Measurements from ENCODE around the gene DAAM1.

Gene DAAM1

DNA sequence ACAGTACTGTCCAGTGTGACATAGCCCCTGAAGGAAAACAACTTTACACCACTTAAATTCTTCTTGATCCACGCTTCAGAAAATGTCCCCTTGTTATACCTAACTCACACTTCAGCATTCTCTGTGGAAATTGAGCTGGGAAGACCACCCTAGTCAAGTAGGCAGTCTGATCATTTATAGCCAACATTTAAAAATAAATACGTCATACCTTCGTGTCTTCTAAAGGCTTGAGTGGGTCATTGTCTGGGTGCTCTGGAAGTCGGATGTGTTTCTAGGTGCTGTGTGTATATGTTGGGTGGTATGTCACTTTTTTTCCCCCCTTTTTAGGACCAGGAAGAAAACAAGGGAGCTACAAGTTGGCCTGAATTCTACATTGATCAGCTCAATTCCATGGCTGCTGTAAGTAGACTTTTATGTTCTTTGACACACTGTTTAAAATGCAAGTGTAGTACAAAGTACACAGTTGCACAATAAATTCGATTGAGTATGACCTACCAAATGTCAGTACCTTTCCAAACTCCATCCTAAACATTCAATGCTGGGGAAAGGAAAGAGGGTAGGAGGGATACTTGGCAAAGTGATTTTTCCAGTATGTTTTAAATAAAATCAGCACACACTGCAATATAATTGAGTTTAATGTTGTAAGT, 126.6 kb downstream of the DAAM1 start:
- POLR2A ChIA-PET: no interaction called here

GRCh38 chr14:59316151-59316830, 127.8 kb downstream of the DAAM1 start:
- Histone ChIP-seq H3K4me3 (ENCODE audit: control insufficient read depth in 1 of 7, extremely low read depth in 1 of 7, insufficient read depth in 4 of 7, low read depth in 2 of 7, low read length in 6 of 7) (no peak overlapping the region), H3K27me3 (replicated peaks in 2 of 5; ENCODE audit: control insufficient read depth in 4 of 5, insufficient read depth in 5 of 5, low read length in 4 of 5) (no peaks in the 10 kb centered on the region), H3K4me1 (ENCODE audit: control extremely low read depth in 1 of 4, control insufficient read depth in 4 of 4, insufficient read depth in 4 of 4, low read length in 3 of 4) (peaks cover 10 to 25% (median 13%) of the 10 kb centered on the region in 4 experiments), H3K9me3 (ENCODE audit: control extremely low read depth in 1 of 5, control insufficient read depth in 4 of 5, insufficient read depth in 2 of 5, low read depth in 1 of 5, low read length in 4 of 5) (no peaks in the 10 kb centered on the region), H3K36me3 (ENCODE audit: control insufficient read depth in 4 of 4, insufficient read depth in 4 of 4, low read length in 3 of 4) (no peaks in the 10 kb centered on the region), H3K27ac (ENCODE audit: insufficient read depth in 1 of 2, low read depth in 1 of 2, low read length in 2 of 2, poor library complexity in 1 of 2, severe bottlenecking in 2 of 2) (no peak overlapping the region)
- no CpG with 5 or more reads among the region's 1 CpG for WGBS (ENCODE audit: insufficient coverage)
- POLR2A ChIA-PET: no interaction called here
- DNase-seq: peak; percentile 16 to 67 (median 56)
- CTCF ChIA-PET: interaction anchor here (1.2 to 1.4 kb wide), 2 partner anchors 10 to 14 kb away, joined by 3 to 4 read pairs; no protein-coding TSS in a partner anchor

More for the DNA sequence above, 126.6 kb downstream of the DAAM1 start:
- H3K9me3 ChIP-seq (ENCODE audit: control extremely low read depth in 1 of 5, control insufficient read depth in 4 of 5, insufficient read depth in 2 of 5, low read depth in 1 of 5, low read length in 4 of 5): no peaks in the 10 kb centered on the region
- H3K36me3 ChIP-seq (ENCODE audit: control insufficient read depth in 4 of 4, insufficient read depth in 4 of 4, low read length in 3 of 4): no peaks in the 10 kb centered on the region
- CTCF ChIA-PET: interaction anchor here (1.3 to 1.4 kb wide), 2 partner anchors 9 to 22 kb away, joined by 3 to 4 read pairs; no protein-coding TSS in a partner anchor
- DNase-seq: no peak
- WGBS (ENCODE audit: insufficient coverage): 89% methylated on average over 1 of the region's 5 CpGs
- H3K4me1 ChIP-seq (ENCODE audit: control extremely low read depth in 1 of 4, control insufficient read depth in 4 of 4, insufficient read depth in 4 of 4, low read length in 3 of 4): peaks cover 6 to 22% (median 9%) of the 10 kb centered on the region in 4 experiments
- no peak overlapping the region for H3K27ac ChIP-seq (ENCODE audit: insufficient read depth in 1 of 2, low read depth in 1 of 2, low read length in 2 of 2, poor library complexity in 1 of 2, severe bottlenecking in 2 of 2)
- no peak overlapping the region for H3K4me3 ChIP-seq (ENCODE audit: control insufficient read depth in 1 of 7, extremely low read depth in 1 of 7, insufficient read depth in 4 of 7, low read depth in 2 of 7, low read length in 6 of 7)
- no peaks in the 10 kb centered on the region for H3K27me3 ChIP-seq (replicated peaks in 2 of 5; ENCODE audit: control insufficient read depth in 4 of 5, insufficient read depth in 5 of 5, low read length in 4 of 5)

GRCh38 chr14:59317346-59317745, 128.9 kb downstream of the DAAM1 start:
- H3K27me3 ChIP-seq (replicated peaks in 2 of 5; ENCODE audit: control insufficient read depth in 4 of 5, insufficient read depth in 5 of 5, low read length in 4 of 5): no peaks in the 10 kb centered on the region
- CTCF ChIA-PET: interaction anchor here (1.2 kb wide), 1 partner anchor 16 kb away, joined by 3 read pairs; no protein-coding TSS in a partner anchor
- no peaks in the 10 kb centered on the region for H3K36me3 ChIP-seq (ENCODE audit: control insufficient read depth in 4 of 4, insufficient read depth in 4 of 4, low read length in 3 of 4)
- H3K27ac ChIP-seq (ENCODE audit: insufficient read depth in 1 of 2, low read depth in 1 of 2, low read length in 2 of 2, poor library complexity in 1 of 2, severe bottlenecking in 2 of 2): no peak overlapping the region
- no peak overlapping the region for H3K4me3 ChIP-seq (ENCODE audit: control insufficient read depth in 1 of 7, extremely low read depth in 1 of 7, insufficient read depth in 4 of 7, low read depth in 2 of 7, low read length in 6 of 7)
- 100% methylated on average over 1 of the region's 2 CpGs for WGBS (ENCODE audit: insufficient coverage)
- no peaks in the 10 kb centered on the region for H3K9me3 ChIP-seq (ENCODE audit: control extremely low read depth in 1 of 5, control insufficient read depth in 4 of 5, insufficient read depth in 2 of 5, low read depth in 1 of 5, low read length in 4 of 5)
- POLR2A ChIA-PET: no interaction called here
- no peak for DNase-seq
- H3K4me1 ChIP-seq (ENCODE audit: control extremely low read depth in 1 of 4, control insufficient read depth in 4 of 4, insufficient read depth in 4 of 4, low read length in 3 of 4): peaks cover 12 to 28% (median 15%) of the 10 kb centered on the region in 4 experiments

GRCh38 chr14:59317798-59318505, 129.5 kb downstream of the DAAM1 start:
- Histone ChIP-seq H3K36me3 (ENCODE audit: control insufficient read depth in 4 of 4, insufficient read depth in 4 of 4, low read length in 3 of 4) (peaks cover 0 to 3% (median 0%) of the 10 kb centered on the region in 4 experiments), H3K27me3 (replicated peaks in 2 of 5; ENCODE audit: control insufficient read depth in 4 of 5, insufficient read depth in 5 of 5, low read length in 4 of 5) (no peaks in the 10 kb centered on the region), H3K4me3 (ENCODE audit: control insufficient read depth in 1 of 7, extremely low read depth in 1 of 7, insufficient read depth in 4 of 7, low read depth in 2 of 7, low read length in 6 of 7) (no peak overlapping the region), H3K27ac (ENCODE audit: insufficient read depth in 1 of 2, low read depth in 1 of 2, low read length in 2 of 2, poor library complexity in 1 of 2, severe bottlenecking in 2 of 2) (no peak overlapping the region), H3K9me3 (ENCODE audit: control extremely low read depth in 1 of 5, control insufficient read depth in 4 of 5, insufficient read depth in 2 of 5, low read depth in 1 of 5, low read length in 4 of 5) (no peaks in the 10 kb centered on the region), H3K4me1 (ENCODE audit: control extremely low read depth in 1 of 4, control insufficient read depth in 4 of 4, insufficient read depth in 4 of 4, low read length in 3 of 4) (peaks cover 12 to 28% (median 15%) of the 10 kb centered on the region in 4 experiments)
- ChIA-PET POLR2A (no interaction called here), CTCF (interaction anchor here (1.0 kb wide), 1 partner anchor 21 kb away, joined by 3 read pairs; no protein-coding TSS in a partner anchor)
- no peak for DNase-seq
- 98% methylated on average over 4 of the region's 5 CpGs for WGBS (ENCODE audit: insufficient coverage)

DNA sequence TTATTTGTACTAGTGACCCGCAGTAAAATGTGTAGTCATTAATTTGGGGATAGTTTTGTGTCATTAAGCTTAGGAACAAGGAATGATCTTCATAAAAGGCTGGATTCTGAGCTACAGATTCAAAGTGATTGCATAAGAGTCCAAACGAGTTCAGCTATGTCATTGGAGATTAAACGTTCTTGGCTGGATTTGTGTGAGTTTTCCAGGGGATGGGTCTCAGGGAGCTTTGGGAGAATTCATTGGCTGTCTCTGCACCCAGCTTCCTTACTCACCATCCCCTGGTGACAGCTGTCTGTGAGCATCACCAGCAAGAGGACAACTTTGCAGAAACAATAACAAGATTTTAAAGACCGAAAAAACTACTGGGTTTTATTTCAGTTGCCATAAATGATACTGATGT, 130.4 kb downstream of the DAAM1 start:
- Histone ChIP-seq H3K27ac (ENCODE audit: insufficient read depth in 1 of 2, low read depth in 1 of 2, low read length in 2 of 2, poor library complexity in 1 of 2, severe bottlenecking in 2 of 2) (no peak overlapping the region), H3K4me1 (ENCODE audit: control extremely low read depth in 1 of 4, control insufficient read depth in 4 of 4, insufficient read depth in 4 of 4, low read length in 3 of 4) (peaks cover 12 to 28% (median 15%) of the 10 kb centered on the region in 4 experiments), H3K36me3 (ENCODE audit: control insufficient read depth in 4 of 4, insufficient read depth in 4 of 4, low read length in 3 of 4) (peaks cover 0 to 3% (median 0%) of the 10 kb centered on the region in 4 experiments), H3K4me3 (ENCODE audit: control insufficient read depth in 1 of 7, extremely low read depth in 1 of 7, insufficient read depth in 4 of 7, low read depth in 2 of 7, low read length in 6 of 7) (no peak overlapping the region), H3K9me3 (ENCODE audit: control extremely low read depth in 1 of 5, control insufficient read depth in 4 of 5, insufficient read depth in 2 of 5, low read depth in 1 of 5, low read length in 4 of 5) (no peaks in the 10 kb centered on the region), H3K27me3 (replicated peaks in 2 of 5; ENCODE audit: control insufficient read depth in 4 of 5, insufficient read depth in 5 of 5, low read length in 4 of 5) (no peaks in the 10 kb centered on the region)
- DNase-seq: no peak
- ChIA-PET POLR2A (no interaction called here), CTCF (interaction anchor here (0.5 to 1.3 kb wide), 3 partner anchors 9 to 110 kb away, joined by 3 read pairs; no protein-coding TSS in a partner anchor)
- 100% methylated on average over 1 of the region's 4 CpGs for WGBS (ENCODE audit: insufficient coverage)

DNA sequence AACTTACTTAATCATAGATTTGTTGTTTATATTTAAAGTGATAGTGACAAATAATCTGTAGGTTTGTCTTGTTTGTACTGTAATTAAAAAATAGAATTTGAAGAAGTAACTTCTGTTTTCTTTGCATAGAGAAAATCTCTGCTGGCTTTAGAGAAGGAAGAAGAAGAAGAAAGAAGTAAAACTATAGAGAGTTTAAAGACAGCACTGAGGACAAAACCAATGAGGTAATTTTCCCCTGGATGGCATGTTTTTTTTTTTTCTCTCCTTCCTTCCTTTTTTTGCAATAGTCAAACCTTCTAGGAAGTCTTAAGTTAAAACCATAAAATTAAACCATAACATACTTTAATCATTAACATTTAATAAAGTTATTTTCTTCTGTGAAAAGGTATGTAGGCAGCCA, 131.9 kb downstream of the DAAM1 start:
- H3K9me3 ChIP-seq (ENCODE audit: control extremely low read depth in 1 of 5, control insufficient read depth in 4 of 5, insufficient read depth in 2 of 5, low read depth in 1 of 5, low read length in 4 of 5): no peaks in the 10 kb centered on the region
- ChIA-PET POLR2A (no interaction called here), CTCF (no interaction called here)
- no peak overlapping the region for H3K27ac ChIP-seq (ENCODE audit: insufficient read depth in 1 of 2, low read depth in 1 of 2, low read length in 2 of 2, poor library complexity in 1 of 2, severe bottlenecking in 2 of 2)
- H3K36me3 ChIP-seq (ENCODE audit: control insufficient read depth in 4 of 4, insufficient read depth in 4 of 4, low read length in 3 of 4): peaks cover 0 to 3% (median 1%) of the 10 kb centered on the region in 4 experiments
- no peak overlapping the region for H3K4me3 ChIP-seq (ENCODE audit: control insufficient read depth in 1 of 7, extremely low read depth in 1 of 7, insufficient read depth in 4 of 7, low read depth in 2 of 7, low read length in 6 of 7)
- H3K4me1 ChIP-seq (ENCODE audit: control extremely low read depth in 1 of 4, control insufficient read depth in 4 of 4, insufficient read depth in 4 of 4, low read length in 3 of 4): peaks cover 12 to 27% (median 15%) of the 10 kb centered on the region in 4 experiments
- H3K27me3 ChIP-seq (replicated peaks in 2 of 5; ENCODE audit: control insufficient read depth in 4 of 5, insufficient read depth in 5 of 5, low read length in 4 of 5): no peaks in the 10 kb centered on the region
- no peak for DNase-seq

Measured in common myeloid progenitor, CD34-positive (primary cell).